SK-N-MC (cell line): Measurements from ENCODE around the gene TLE2.

Experiments used
- EZH2 ChIP-seq: fragments of 200-600 bp; sonication (generic); IDR thresholded peaks from one replicate; pipeline ENCODE4 v1.6.1; 2017; ENCODE audit warnings: antibody characterized with exemption
- POLR2AphosphoS5 ChIP-seq: IDR thresholded peaks from 2 replicates; pipeline ENCODE4 v1.6.1; 2012; ENCODE audit warnings: mild to moderate bottlenecking, low read depth, low read length, borderline replicate concordance

GRCh38 chr19:2988568-2988967 lies 40.5 kb downstream of the TLE2 start:
- no peak for TF ChIP-seq EZH2
- TF ChIP-seq POLR2AphosphoS5, result no peak
